H1 (cell line): ENCODE results near the gene INO80.

Experiments used
- CEBPB ChIP-seq: IDR thresholded peaks from 2 replicates; pipeline ENCODE4 v1.6.1; 2012; ENCODE audit warnings: low read depth, low read length
- E2F6 ChIP-seq: IDR thresholded peaks from 2 replicates; pipeline ENCODE4 v1.6.1; 2012; ENCODE audit warnings: inconsistent platforms
- EZH2 ChIP-seq: fragments of 200-600 bp; sonication (generic); IDR thresholded peaks from 2 replicates; pipeline ENCODE4 v1.7.1; 2012; ENCODE audit warnings: low read depth, mild to moderate bottlenecking, moderate library complexity, low read length, inconsistent platforms; ENCODE audit not compliant: severe bottlenecking
- JUN ChIP-seq: IDR thresholded peaks from 2 replicates; pipeline ENCODE4 v1.6.1; 2011; ENCODE audit warnings: low read depth, mild to moderate bottlenecking, improper control_type of control experiment, low read length
- POLR2AphosphoS5 ChIP-seq: IDR thresholded peaks from 2 replicates; pipeline ENCODE4 v1.6.1; 2011; ENCODE audit warnings: low read depth, low read length
- SUZ12 ChIP-seq: fragments of 200-600 bp; sonication (generic); IDR thresholded peaks from 2 replicates; pipeline ENCODE4 v1.6.1; 2012; ENCODE audit warnings: mild to moderate bottlenecking, inconsistent platforms, low read length, moderate library complexity, mixed read lengths

GRCh38 chr15:40960151-40960885 lies 155.8 kb downstream of the INO80 start:
- TF ChIP-seq E2F6 (no peak), CEBPB (no peak), EZH2 (no peak), JUN (no peak), SUZ12 (no peak), POLR2AphosphoS5 (no peak)
